Muscle of leg (tissue), 11 donors: Measurements from ENCODE around the gene CXCL3. TPM values are rescaled to one million over a fixed set of nuclear protein-coding genes. Genes with fewer than 3 reads are reported as not detected.

Experiments used
- DNase-seq: peaks from one replicate; pipeline ENCODE4 v3.0.0; 2013
- H3K27ac ChIP-seq: one replicate; pipeline ENCODE4 v1.5.1; 2013; ENCODE audit warnings: mild to moderate bottlenecking, low read length, control low read depth
- H3K27me3 ChIP-seq: one replicate; pipeline ENCODE4 v1.6.1; 2013; ENCODE audit warnings: low read length; ENCODE audit not compliant: control insufficient read depth, insufficient read depth
- H3K36me3 ChIP-seq: one replicate; pipeline ENCODE4 v1.6.1; 2013; ENCODE audit warnings: low read length; ENCODE audit not compliant: control insufficient read depth, insufficient read depth
- H3K4me1 ChIP-seq: one replicate; pipeline ENCODE4 v1.6.1; 2013; ENCODE audit warnings: low read length; ENCODE audit not compliant: control insufficient read depth, insufficient read depth
- H3K4me3 ChIP-seq: one replicate; pipeline ENCODE4 v1.5.1; 2013; ENCODE audit warnings: low read length, control low read depth
- H3K9me3 ChIP-seq: replicated peaks from 2 replicates; pipeline ENCODE4 v1.6.1; 2013; ENCODE audit warnings: low read depth, low read length; ENCODE audit not compliant: control insufficient read depth
- WGBS: methylation state at CpG from one replicate; pipeline ENCODE4 v1.1.5; 2013; ENCODE audit warnings: missing lambda C conversion rate; ENCODE audit not compliant: insufficient coverage; 5-methylcytosine and 5-hydroxymethylcytosine counted together
- polyA plus RNA-seq, 8 donors: library from polyadenylated mRNA; unstranded; fragments of 120-200 nt; gene quantifications; one replicate each; pipeline versions ENCODE4 v1.2.1 to v1.2.3, GENCODE V29; 2013; ENCODE audit warnings: inconsistent platforms in 1 of 8, low replicate concordance in 1 of 8; ENCODE audit not compliant: insufficient read length in 8 of 8, insufficient read depth in 1 of 8
- total RNA-seq: library from RNA; stranded (reverse); fragments of 120-200 nt; gene quantifications from one replicate; pipeline ENCODE4 v1.2.4, GENCODE V29; 2013

Gene CXCL3
- total and polyA plus RNA-seq, 9 donors = 0.17 to 0.84 (median 0.19) TPM; not detected in 2

GRCh38 chr4:74018116-74018515 is 20.4 kb downstream of the CXCL3 start:
- Histone ChIP-seq H3K36me3 (no peaks in the 10 kb centered on the region), H3K27ac (no peak overlapping the region)

GRCh38 chr4:74016068-74016467 is 22.4 kb downstream of the CXCL3 start:
- WGBS = no CpG with 5 or more reads among the region's 1 CpG
- H3K4me1 ChIP-seq = no peaks in the 10 kb centered on the region
- no peaks in the 10 kb centered on the region for H3K9me3 ChIP-seq
- no peaks in the 10 kb centered on the region for H3K36me3 ChIP-seq
- H3K27ac ChIP-seq = no peak overlapping the region
- H3K27me3 ChIP-seq = no peaks in the 10 kb centered on the region
- DNase-seq = no peak
- H3K4me3 ChIP-seq = no peak overlapping the region

More at GRCh38 chr4:74018116-74018515, 20.4 kb downstream of the CXCL3 start:
- DNase-seq = no peak
- H3K4me3 ChIP-seq = no peak overlapping the region
- no peaks in the 10 kb centered on the region for H3K27me3 ChIP-seq
- no peaks in the 10 kb centered on the region for H3K9me3 ChIP-seq
- no peaks in the 10 kb centered on the region for H3K4me1 ChIP-seq

GRCh38 chr4:74015126-74015780 is 23.2 kb downstream of the CXCL3 start:
- Histone ChIP-seq H3K4me1 (no peaks in the 10 kb centered on the region), H3K27ac (no peak overlapping the region), H3K36me3 (no peaks in the 10 kb centered on the region), H3K9me3 (no peaks in the 10 kb centered on the region), H3K27me3 (no peaks in the 10 kb centered on the region), H3K4me3 (no peak overlapping the region)
- no peak for DNase-seq
- no CpG with 5 or more reads among the region's 3 CpGs for WGBS

- no CpG with 5 or more reads among the region's 1 CpG for WGBS
- no peak overlapping the region for H3K27ac ChIP-seq
- no peaks in the 10 kb centered on the region for H3K36me3 ChIP-seq
These were observed 24.2 kb downstream of the CXCL3 start for GRCh38 chr4:74014332-74014731.

DNA sequence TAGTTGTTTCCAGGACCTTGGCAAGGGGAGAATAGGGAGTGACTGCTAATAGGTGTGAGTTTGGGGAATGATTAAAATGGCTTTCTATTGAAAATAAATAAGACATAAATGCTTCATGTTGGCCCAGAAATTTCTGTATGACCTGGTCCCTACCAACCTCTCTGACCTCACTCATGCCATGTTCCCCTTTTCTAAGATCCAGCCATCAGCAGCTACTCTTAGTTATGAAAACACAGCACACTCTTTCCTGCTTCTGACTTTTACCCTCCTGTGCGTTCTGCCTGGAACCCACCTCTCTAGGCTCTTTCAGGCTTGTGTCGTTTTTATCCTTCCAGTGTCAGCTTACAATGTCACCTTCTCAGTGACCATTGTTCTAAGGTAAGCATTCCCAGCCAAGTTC is 25.2 kb downstream of the CXCL3 start:
- no peak for DNase-seq
- Histone ChIP-seq H3K27me3 (no peaks in the 10 kb centered on the region), H3K9me3 (no peaks in the 10 kb centered on the region), H3K4me1 (no peaks in the 10 kb centered on the region), H3K36me3 (no peaks in the 10 kb centered on the region), H3K4me3 (no peak overlapping the region), H3K27ac (no peak overlapping the region)
- WGBS = 80% methylated on average over 2 of the region's 2 CpGs

More at GRCh38 chr4:74014332-74014731, 24.2 kb downstream of the CXCL3 start:
- DNase-seq = no peak
- Histone ChIP-seq H3K4me3 (no peak overlapping the region), H3K9me3 (no peaks in the 10 kb centered on the region), H3K4me1 (no peaks in the 10 kb centered on the region), H3K27me3 (no peaks in the 10 kb centered on the region)

GRCh38 chr4:74012130-74012529 is 26.4 kb downstream of the CXCL3 start:
- no peak for DNase-seq
- no peak overlapping the region for H3K27ac ChIP-seq
- H3K36me3 ChIP-seq = no peaks in the 10 kb centered on the region
- H3K27me3 ChIP-seq = no peaks in the 10 kb centered on the region
- H3K4me3 ChIP-seq = no peak overlapping the region
- no CpG with 5 or more reads among the region's 4 CpGs for WGBS
- no peaks in the 10 kb centered on the region for H3K9me3 ChIP-seq
- no peaks in the 10 kb centered on the region for H3K4me1 ChIP-seq

- H3K4me3 ChIP-seq = no peak overlapping the region
- H3K4me1 ChIP-seq = no peaks in the 10 kb centered on the region
- no peaks in the 10 kb centered on the region for H3K9me3 ChIP-seq
- H3K27ac ChIP-seq = no peak overlapping the region
- DNase-seq = no peak
- WGBS = no CpG with 5 or more reads among the region's 3 CpGs
- H3K27me3 ChIP-seq = no peaks in the 10 kb centered on the region
- H3K36me3 ChIP-seq = no peaks in the 10 kb centered on the region
These were observed 29.2 kb downstream of the CXCL3 start for GRCh38 chr4:74009307-74009706.

DNA sequence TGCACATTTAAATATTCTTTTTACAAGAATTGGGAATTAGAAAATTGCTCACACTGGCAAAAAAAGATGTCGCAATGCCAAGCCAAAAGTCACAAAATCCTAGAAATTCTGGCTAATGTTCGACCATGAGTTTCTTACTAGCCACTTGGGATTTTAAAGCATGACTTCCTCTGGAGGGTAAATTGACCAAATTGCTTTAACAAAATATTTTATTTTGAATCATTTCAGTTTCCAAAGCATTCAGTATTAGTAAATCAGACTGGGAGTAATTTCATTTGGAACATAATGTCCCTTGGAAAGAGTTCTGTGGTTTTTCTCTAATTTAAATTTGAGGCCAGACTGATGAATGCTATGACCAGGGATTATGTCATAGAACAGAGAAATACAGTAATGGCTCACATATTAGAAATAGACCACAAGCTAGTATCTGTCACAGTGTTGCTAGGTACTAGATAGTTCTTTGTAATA is 32.4 kb downstream of the CXCL3 start:
- Histone ChIP-seq H3K27ac (no peak overlapping the region), H3K9me3 (no peaks in the 10 kb centered on the region), H3K36me3 (no peaks in the 10 kb centered on the region), H3K4me1 (no peaks in the 10 kb centered on the region), H3K4me3 (no peak overlapping the region), H3K27me3 (no peaks in the 10 kb centered on the region)
- DNase-seq = no peak
- WGBS = 100% methylated on average over 1 of the region's 2 CpGs

- no peak overlapping the region for H3K27ac ChIP-seq
These were observed 33.0 kb downstream of the CXCL3 start for GRCh38 chr4:74005528-74005927.

DNA sequence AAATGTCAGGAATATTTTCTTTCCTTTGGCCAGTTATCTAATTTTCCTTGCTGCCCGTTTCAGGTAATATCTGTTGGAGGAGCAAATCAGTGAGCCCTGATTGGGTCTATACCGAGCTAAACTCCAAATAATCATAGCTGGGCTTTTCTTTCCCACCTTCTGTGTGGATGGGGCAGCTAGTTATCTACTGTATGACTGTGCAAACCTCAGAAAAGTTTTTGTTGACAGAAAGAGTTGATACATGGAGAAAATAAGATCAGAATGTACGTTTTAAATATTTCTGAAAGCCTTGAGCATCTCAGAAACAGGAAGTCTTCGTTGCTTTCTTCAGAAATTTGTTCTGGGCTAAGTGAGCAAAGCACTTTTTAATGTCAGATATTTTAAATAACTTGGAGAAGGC is 33.8 kb downstream of the CXCL3 start:
- Histone ChIP-seq H3K27ac (no peak overlapping the region), H3K4me1 (no peaks in the 10 kb centered on the region), H3K36me3 (no peaks in the 10 kb centered on the region), H3K9me3 (no peaks in the 10 kb centered on the region), H3K27me3 (no peaks in the 10 kb centered on the region), H3K4me3 (no peak overlapping the region)
- no peak for DNase-seq
- 86% methylated on average over 1 of the region's 4 CpGs for WGBS

More at GRCh38 chr4:74005528-74005927, 33.0 kb downstream of the CXCL3 start:
- H3K4me1 ChIP-seq = no peaks in the 10 kb centered on the region
- H3K9me3 ChIP-seq = no peaks in the 10 kb centered on the region
- no peaks in the 10 kb centered on the region for H3K27me3 ChIP-seq
- DNase-seq = no peak
- H3K36me3 ChIP-seq = no peaks in the 10 kb centered on the region
- 60% methylated on average over 1 of the region's 3 CpGs for WGBS
- H3K4me3 ChIP-seq = no peak overlapping the region

- DNase-seq = no peak
- Histone ChIP-seq H3K27ac (no peak overlapping the region), H3K27me3 (peaks cover 10% of the 10 kb centered on the region), H3K4me1 (peaks cover 6% of the 10 kb centered on the region), H3K9me3 (no peaks in the 10 kb centered on the region), H3K4me3 (no peak overlapping the region), H3K36me3 (no peaks in the 10 kb centered on the region)
- WGBS = 80% methylated on average over 1 of the region's 6 CpGs
These were observed 38.2 kb downstream of the CXCL3 start for GRCh38 chr4:74000301-74000700.
